ENCODE results near the gene MTRF1. TPM values are rescaled to one million over a fixed set of nuclear protein-coding genes. Genes with fewer than 3 reads are reported as not detected.

The MTRF1 gene
- total and polyA plus RNA-seq, 8 donors = 6.5 to 19.8 (median 10.4) TPM

GRCh38 chr13:41294914-41295313 lies 31.5 kb upstream of the MTRF1 start:
- no peak for DNase-seq
- no peak for TF ChIP-seq CTCF (IDR thresholded peaks at IDR 0.05)

DNA sequence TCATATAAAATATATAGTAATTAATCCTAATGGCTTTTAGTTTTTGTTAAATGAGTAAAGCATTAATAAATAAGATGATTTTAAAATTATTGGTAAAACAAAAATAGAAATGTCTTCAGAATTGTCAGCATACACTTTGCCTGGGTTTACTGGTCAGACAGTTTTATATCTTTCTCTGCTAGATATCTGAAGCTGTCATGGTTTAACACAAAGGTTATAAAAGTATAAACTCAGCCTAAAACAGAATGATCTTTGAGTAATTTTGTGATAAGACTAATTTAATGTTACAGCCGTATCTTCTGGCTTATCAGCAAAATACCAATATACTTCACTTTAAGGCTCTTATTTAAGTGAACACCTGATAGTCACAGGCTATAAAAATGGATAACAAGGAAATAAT lies 29.9 kb upstream of the MTRF1 start:
- ATAC-seq = no peak
- Histone ChIP-seq H3K4me3 (no peak overlapping the region), H3K4me1 (peaks cover 0 to 5% (median 0%) of the 10 kb centered on the region in 3 donors), H3K27me3 (no peaks in the 10 kb centered on the region), H3K9me3 (no peaks in the 10 kb centered on the region), H3K27ac (no peak overlapping the region), H3K36me3 (no peaks in the 10 kb centered on the region)
- intact Hi-C loops (cut with DNase I) = no loop called here
- 54 to 73% methylated on average over 1 of the region's 1 CpG for WGBS, 2 donors
- TF ChIP-seq CTCF (IDR thresholded peaks at IDR 0.05) = no peak
- peak; percentile 9 for FAIRE-seq
- DNase-seq = no peak

More at GRCh38 chr13:41294914-41295313, 31.5 kb upstream of the MTRF1 start:
- H3K9me3 ChIP-seq = no peaks in the 10 kb centered on the region
- H3K27me3 ChIP-seq = no peaks in the 10 kb centered on the region
- peaks cover 0 to 5% (median 0%) of the 10 kb centered on the region in 3 donors for H3K4me1 ChIP-seq
- H3K27ac ChIP-seq = peak overlapping the region in 1 of 4 donors; percentile 42
- peak; percentile 43 to 80 (median 63) for ATAC-seq
- 42 to 62% methylated on average over 1 of the region's 1 CpG for WGBS, 2 donors
- no peak overlapping the region for H3K4me3 ChIP-seq
- no peaks in the 10 kb centered on the region for H3K36me3 ChIP-seq
- intact Hi-C loops (cut with DNase I) = no loop called here
- no peak for FAIRE-seq

- no peak overlapping the region for H3K4me3 ChIP-seq
- H3K36me3 ChIP-seq = no peaks in the 10 kb centered on the region
- DNase-seq (no peak), FAIRE-seq (no peak), ATAC-seq (peak; percentile 12 to 50 (median 20))
- 45 to 69% methylated on average over 7 of the region's 7 CpGs for WGBS, 2 donors
- peak overlapping the region in 1 of 4 donors; percentile 22 for H3K27ac ChIP-seq
- TF ChIP-seq CTCF (IDR thresholded peaks at IDR 0.05) = no peak
- H3K27me3 ChIP-seq = no peaks in the 10 kb centered on the region
- peaks cover 0 to 5% (median 0%) of the 10 kb centered on the region in 3 donors for H3K4me1 ChIP-seq
- intact Hi-C loops (cut with DNase I) = no loop called here
- no peaks in the 10 kb centered on the region for H3K9me3 ChIP-seq
Measured at GRCh38 chr13:41291246-41291645, 27.9 kb upstream of the MTRF1 start.

GRCh38 chr13:41289463-41289881 lies 26.1 kb upstream of the MTRF1 start:
- WGBS, 2 donors = 85 to 86% methylated on average over 10 of the region's 10 CpGs
- Histone ChIP-seq H3K9me3 (no peaks in the 10 kb centered on the region), H3K27me3 (no peaks in the 10 kb centered on the region), H3K4me3 (no peak overlapping the region), H3K4me1 (peaks cover 0 to 2% (median 0%) of the 10 kb centered on the region in 3 donors), H3K27ac (no peak overlapping the region), H3K36me3 (no peaks in the 10 kb centered on the region)
- FAIRE-seq (no peak), DNase-seq (no peak), ATAC-seq (no peak)
- intact Hi-C loops (cut with DNase I) = no loop called here
- no peak for TF ChIP-seq CTCF (IDR thresholded peaks at IDR 0.05)

DNA sequence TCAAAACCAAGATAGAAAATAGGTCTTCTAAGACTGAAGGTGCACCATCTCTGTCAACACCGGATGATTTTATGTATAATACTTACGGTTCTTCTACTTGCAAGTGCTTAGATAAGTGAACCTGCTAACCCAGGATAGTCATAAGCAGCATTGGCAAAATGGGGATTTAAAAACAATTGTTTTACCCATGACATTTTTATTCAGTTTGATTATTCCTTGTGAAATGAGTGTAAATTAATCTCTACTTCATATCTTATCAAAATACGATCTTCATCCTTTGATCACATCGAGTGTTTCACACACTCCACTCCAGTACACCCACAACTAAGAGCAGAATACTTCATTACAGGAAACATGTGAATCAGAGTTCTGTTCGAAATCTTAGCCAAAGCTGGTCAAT lies 23.0 kb upstream of the MTRF1 start:
- Histone ChIP-seq H3K36me3 (no peaks in the 10 kb centered on the region), H3K27ac (no peak overlapping the region), H3K4me3 (no peak overlapping the region), H3K4me1 (no peaks in the 10 kb centered on the region), H3K27me3 (no peaks in the 10 kb centered on the region), H3K9me3 (no peaks in the 10 kb centered on the region)
- intact Hi-C loops (cut with DNase I) = no loop called here
- no peak for ATAC-seq
- DNase-seq = no peak
- 84 to 89% methylated on average over 5 of the region's 5 CpGs for WGBS, 2 donors
- no peak for TF ChIP-seq CTCF (IDR thresholded peaks at IDR 0.05)
- FAIRE-seq = no peak

Data from pancreas (tissue), 10 donors.